HCT116 (cell line): ENCODE measurements around the gene BMP7. TPM values are rescaled to one million over a fixed set of nuclear protein-coding genes. Genes with fewer than 3 reads are reported as not detected.

Experiments used
- ATAC-seq: fragments of 200-7000 bp; cut with Tn5 transposase; 2 replicates; pipeline ENCODE4 v1.9.1; 2020; ENCODE audit warnings: mild to moderate bottlenecking, moderate library complexity
- BruUV-seq: library from RNA; stranded (reverse); fragments of 400-500 nt; replicated peaks from 2 replicates; lab custom pipeline; 2021; lab: Mats Ljungman, UMichigan
- CTCF ChIA-PET: fragments of 300-600 bp; sonication (Branson Sonifier 250); formaldehyde crosslinking; loops from one replicate; lab custom pipeline; 2021; ENCODE audit warnings: antibody characterized with exemption; lab: Charles Lee
- POLR2A ChIA-PET: fragments of 300-600, 350-600 bp; sonication (Branson Sonifier 250); formaldehyde crosslinking; loops from one replicate; lab custom pipeline; 2021; ENCODE audit warnings: antibody characterized with exemption; lab: Charles Lee
- RAD21 ChIA-PET, 2 experiments: fragments of 300-600 bp; sonication (Branson Sonifier 250); formaldehyde crosslinking; loops; one replicate each; lab custom pipeline; 2023; ENCODE audit warnings: low total read pairs in 2 of 2; ENCODE audit not compliant: uncharacterized antibody in 2 of 2, unreplicated experiment in 2 of 2, low non-redundant PET in 1 of 2; lab: Charles Lee
- DNase-seq: peaks from one replicate; pipeline ENCODE4 v3.0.0-alpha.2; 2010; ENCODE audit warnings: low read depth, low spot score
- H2AFZ ChIP-seq: fragments of 200-600 bp; shearing (Covaris generic), sonication (generic); 2 replicates; pipeline ENCODE4 v1.6.1; 2017; ENCODE audit warnings: low read depth, mixed run types, mixed read lengths, antibody characterized with exemption, low read length; ENCODE audit not compliant: poor library complexity, severe bottlenecking
- H3K27ac ChIP-seq: 2 replicates; pipeline ENCODE4 v1.5.1; 2012; ENCODE audit warnings: low read depth, low read length
- H3K27me3 ChIP-seq: fragments of 200-600 bp; sonication (generic); 2 replicates; pipeline ENCODE4 v1.6.1; 2016; ENCODE audit warnings: mixed run types, low read length, mixed read lengths; ENCODE audit not compliant: insufficient read depth
- H3K36me3 ChIP-seq, 2 experiments: fragments of 200-500 bp in 1 of 2; fragments of 200-600 bp in 1 of 2; sonication (Bioruptor generic) in 1 of 2; sonication (generic) in 1 of 2; 2 replicates each; pipeline versions ENCODE4 v1.5.1 to v1.6.1; 2014 to 2016; ENCODE audit warnings: low read length in 2 of 2, inconsistent platforms in 1 of 2, mixed read lengths in 1 of 2, mixed run types in 1 of 2; ENCODE audit not compliant: insufficient read depth in 2 of 2, control insufficient read depth in 1 of 2
- H3K4me1 ChIP-seq, 2 experiments: fragments of 200-600 bp in 1 of 2; sonication (generic) in 1 of 2; 2 replicates each; pipeline versions ENCODE4 v1.5.1 to v1.6.1; 2012 to 2017; ENCODE audit warnings: low read length in 2 of 2, inconsistent platforms in 1 of 2, mild to moderate bottlenecking in 1 of 2, mixed read lengths in 1 of 2, mixed run types in 1 of 2, moderate library complexity in 1 of 2; ENCODE audit not compliant: insufficient read depth in 2 of 2, control insufficient read depth in 1 of 2
- H3K4me2 ChIP-seq: fragments of 200-600 bp; sonication (generic); 2 replicates; pipeline ENCODE4 v1.6.1; 2017; ENCODE audit warnings: mixed run types, low read length, mixed read lengths
- H3K4me3 ChIP-seq, 2 experiments: fragments of 200-600 bp in 1 of 2; sonication (generic) in 1 of 2; replicated peaks in 1 of 2; 2 replicates each; pipeline ENCODE4 v1.5.1; 2011 to 2016; ENCODE audit warnings: low read length in 2 of 2, control low read depth in 1 of 2, low read depth in 1 of 2, mild to moderate bottlenecking in 1 of 2, mixed read lengths in 1 of 2, mixed run types in 1 of 2
- H3K79me2 ChIP-seq: fragments of 200-600 bp; sonication (generic); 2 replicates; pipeline ENCODE4 v1.6.1; 2017; ENCODE audit warnings: mild to moderate bottlenecking, mixed run types, low read length, moderate library complexity, mixed read lengths; ENCODE audit not compliant: insufficient read depth
- H3K9ac ChIP-seq: fragments of 200-600 bp; sonication (generic); 2 replicates; pipeline ENCODE4 v1.6.1; 2016; ENCODE audit warnings: low read length, mixed read lengths
- H3K9me2 ChIP-seq: fragments of 200-600 bp; sonication (generic), shearing (Covaris generic); 2 replicates; pipeline ENCODE4 v1.6.1; 2017; ENCODE audit warnings: mixed run types, mild to moderate bottlenecking, moderate library complexity; ENCODE audit not compliant: insufficient read depth
- H3K9me3 ChIP-seq, 2 experiments: fragments of 200-500 bp in 1 of 2; fragments of 200-600 bp in 1 of 2; sonication (Bioruptor generic) in 1 of 2; sonication (generic) in 1 of 2; 2 replicates each; pipeline ENCODE4 v1.6.1; 2014 to 2017; ENCODE audit warnings: low read length in 2 of 2, mixed read lengths in 2 of 2, inconsistent platforms in 1 of 2, low read depth in 1 of 2, mild to moderate bottlenecking in 1 of 2, mixed run types in 1 of 2, moderate library complexity in 1 of 2; ENCODE audit not compliant: control insufficient read depth in 1 of 2, insufficient read depth in 1 of 2
- H4K20me1 ChIP-seq: fragments of 200-600 bp; sonication (generic), shearing (Covaris generic); 2 replicates; pipeline ENCODE4 v1.6.1; 2017; ENCODE audit warnings: mixed run types, mild to moderate bottlenecking, moderate library complexity; ENCODE audit not compliant: insufficient read depth
- CBX3 ChIP-seq: IDR thresholded peaks from 2 replicates; pipeline ENCODE4 v1.6.1; 2012; ENCODE audit warnings: low read depth
- CEBPB ChIP-seq: IDR thresholded peaks from 2 replicates; pipeline ENCODE4 v1.6.1; 2012; ENCODE audit warnings: low read depth
- EGR1 ChIP-seq: IDR thresholded peaks from 2 replicates; pipeline ENCODE4 v1.6.1; 2012; ENCODE audit warnings: low read depth
- ELF1 ChIP-seq: IDR thresholded peaks from 2 replicates; pipeline ENCODE4 v1.6.1; 2012; ENCODE audit warnings: low read depth, borderline replicate concordance
- FOSL1 ChIP-seq: IDR thresholded peaks from 2 replicates; pipeline ENCODE4 v1.6.1; 2012; ENCODE audit warnings: low read depth
- POLR2A ChIP-seq: IDR thresholded peaks from 2 replicates; pipeline ENCODE4 v1.7.0; 2011; ENCODE audit warnings: borderline replicate concordance; ENCODE audit not compliant: insufficient read depth, insufficient read length; ENCODE audit errors: extremely low read depth
- YY1 ChIP-seq: IDR thresholded peaks from 2 replicates; pipeline ENCODE4 v1.6.1; 2011; ENCODE audit warnings: low read length, low read depth, moderate library complexity, mild to moderate bottlenecking; ENCODE audit not compliant: insufficient replicate concordance; ENCODE audit errors: extremely low read depth
- ZFX ChIP-seq: fragments of 450-650 bp; IDR thresholded peaks from 2 replicates; pipeline ENCODE4 v1.6.1; 2017
- intact Hi-C: fragments of 100-400 bp; cut with micrococcal nuclease; formaldehyde crosslinking; loops from 2 replicates; pipeline ENCODE4 v1.10.0; 2022
- total RNA-seq: library from RNA; stranded (reverse); gene quantifications from one replicate; pipeline ENCODE4 v1.2.1, GENCODE V29; 2021; ENCODE audit not compliant: unreplicated experiment
- TF ChIP-seq, protein P1 (sequence below): IDR thresholded peaks from 2 replicates; pipeline ENCODE4 v1.6.1; 2011; ENCODE audit warnings: mild to moderate bottlenecking, low read length, moderate library complexity; ENCODE audit not compliant: insufficient replicate concordance; ENCODE audit errors: extremely low read depth
- TF ChIP-seq, protein P2 (sequence below): IDR thresholded peaks from 2 replicates; pipeline ENCODE4 v1.6.1; 2012

BMP7 gene
- total RNA-seq, 1 experiment from 2014 or later: 7.0 TPM

DNA sequence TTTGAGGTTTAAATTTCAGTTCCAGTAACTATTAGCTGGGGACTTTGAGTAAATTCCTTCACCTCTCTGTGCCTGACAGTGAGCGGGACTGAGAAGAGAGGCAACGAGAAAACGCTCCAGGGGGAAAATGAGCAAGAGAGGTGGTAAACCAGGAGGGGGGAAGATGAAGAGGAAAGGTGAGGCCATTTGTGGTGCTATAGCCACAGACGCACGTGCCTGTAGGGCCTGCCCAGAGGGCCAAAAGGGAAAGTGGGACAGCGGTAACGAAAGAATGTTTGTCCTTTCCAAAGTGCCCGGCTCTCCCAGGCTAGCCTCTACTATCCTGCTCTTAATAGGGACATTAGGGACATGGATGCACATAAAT, 99.2 kb downstream of the BMP7 start:
- Histone ChIP-seq H3K4me3 (no peak overlapping the region), H3K9ac (no peak overlapping the region), H3K79me2 (no peaks in the 10 kb centered on the region), H4K20me1 (no peaks in the 10 kb centered on the region), H3K36me3 (no peaks in the 10 kb centered on the region), H3K9me2 (no peaks in the 10 kb centered on the region), H3K27me3 (peaks cover 6% of the 10 kb centered on the region; the same call in 1 of the 2 replicates), H3K9me3 (no peaks in the 10 kb centered on the region), H2AFZ (no peak overlapping the region), H3K27ac (no peak overlapping the region), H3K4me2 (peak overlapping the region; percentile 68; the same call in 1 of the 2 replicates), H3K4me1 (peaks cover 19 to 23% of the 10 kb centered on the region in 2 experiments)
- intact Hi-C loops: no loop called here
- ChIA-PET RAD21 (no interaction called here), POLR2A (no interaction called here), CTCF (no interaction called here)
- ATAC-seq (no peak), DNase-seq (no peak)
- BruUV-seq: no TSS peak
- TF ChIP-seq, protein P1, sequence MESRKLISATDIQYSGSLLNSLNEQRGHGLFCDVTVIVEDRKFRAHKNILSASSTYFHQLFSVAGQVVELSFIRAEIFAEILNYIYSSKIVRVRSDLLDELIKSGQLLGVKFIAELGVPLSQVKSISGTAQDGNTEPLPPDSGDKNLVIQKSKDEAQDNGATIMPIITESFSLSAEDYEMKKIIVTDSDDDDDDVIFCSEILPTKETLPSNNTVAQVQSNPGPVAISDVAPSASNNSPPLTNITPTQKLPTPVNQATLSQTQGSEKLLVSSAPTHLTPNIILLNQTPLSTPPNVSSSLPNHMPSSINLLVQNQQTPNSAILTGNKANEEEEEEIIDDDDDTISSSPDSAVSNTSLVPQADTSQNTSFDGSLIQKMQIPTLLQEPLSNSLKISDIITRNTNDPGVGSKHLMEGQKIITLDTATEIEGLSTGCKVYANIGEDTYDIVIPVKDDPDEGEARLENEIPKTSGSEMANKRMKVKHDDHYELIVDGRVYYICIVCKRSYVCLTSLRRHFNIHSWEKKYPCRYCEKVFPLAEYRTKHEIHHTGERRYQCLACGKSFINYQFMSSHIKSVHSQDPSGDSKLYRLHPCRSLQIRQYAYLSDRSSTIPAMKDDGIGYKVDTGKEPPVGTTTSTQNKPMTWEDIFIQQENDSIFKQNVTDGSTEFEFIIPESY: no peak
- TF ChIP-seq CEBPB (no peak), CBX3 (no peak), EGR1 (no peak), FOSL1 (no peak), ZFX (no peak), ELF1 (no peak), POLR2A (no peak), YY1 (no peak)
- TF ChIP-seq, protein P2, sequence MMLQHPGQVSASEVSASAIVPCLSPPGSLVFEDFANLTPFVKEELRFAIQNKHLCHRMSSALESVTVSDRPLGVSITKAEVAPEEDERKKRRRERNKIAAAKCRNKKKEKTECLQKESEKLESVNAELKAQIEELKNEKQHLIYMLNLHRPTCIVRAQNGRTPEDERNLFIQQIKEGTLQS: no peak
